A549 (cell line): ENCODE data around the gene LRP6.

Experiments used
- CBX8 ChIP-seq: fragments of 200-600 bp; sonication (generic); IDR thresholded peaks from 2 replicates; pipeline ENCODE4 v1.6.1; 2016
- CEBPB ChIP-seq, 2 experiments: fragments of >200 bp in 1 of 2; sonication (Bioruptor Twin) in 1 of 2; formaldehyde crosslinking in 1 of 2; IDR thresholded peaks; 2 replicates each; pipeline ENCODE4 v1.6.1; 2012 to 2016
- CHD4 ChIP-seq: fragments of 200-600 bp; sonication (generic); IDR thresholded peaks from 2 replicates; pipeline ENCODE4 v1.6.1; 2016; ENCODE audit warnings: antibody characterized with exemption, mild to moderate bottlenecking, borderline replicate concordance
- ESRRA ChIP-seq: fragments of 150-350 bp; IDR thresholded peaks from 2 replicates; pipeline ENCODE4 v1.6.1; 2014; ENCODE audit warnings: mild to moderate bottlenecking, low read length, borderline replicate concordance
- JUNB ChIP-seq: fragments of >200 bp; sonication (Bioruptor Twin); formaldehyde crosslinking; IDR thresholded peaks from 2 replicates; pipeline ENCODE4 v1.6.1; 2016
- NR3C1 ChIP-seq: fragments of >200 bp; sonication (Bioruptor Twin); formaldehyde crosslinking; IDR thresholded peaks from 3 replicates; pipeline ENCODE4 v1.6.1; 2017
- POLR2A ChIP-seq: IDR thresholded peaks from 2 replicates; pipeline ENCODE4 v1.6.1; 2012; ENCODE audit warnings: mild to moderate bottlenecking, low read length
- RAD21 ChIP-seq, 2 experiments: fragments of >200 bp in 1 of 2; sonication (Bioruptor Twin) in 1 of 2; formaldehyde crosslinking in 1 of 2; IDR thresholded peaks in 1 of 2; conservative IDR thresholded peaks in 1 of 2; 2 replicates in 1 of 2; 3 replicates in 1 of 2; pipeline ENCODE4 v1.6.1; 2012 to 2018; ENCODE audit warnings: inconsistent platforms in 1 of 2
- RCOR1 ChIP-seq: fragments of 150-350 bp; IDR thresholded peaks from 2 replicates; pipeline ENCODE4 v1.6.1; 2014; ENCODE audit warnings: antibody characterized with exemption, low read length, low read depth
- TF ChIP-seq, protein P1 (sequence below): fragments of >200 bp; sonication (Bioruptor Twin); formaldehyde crosslinking; IDR thresholded peaks from 3 replicates; pipeline ENCODE4 v1.5.1; 2016
- TF ChIP-seq, protein P2 (sequence below): fragments of 150-350 bp; IDR thresholded peaks from 2 replicates; pipeline ENCODE4 v1.6.1; 2014; ENCODE audit warnings: low read depth, mild to moderate bottlenecking, low read length
- TF ChIP-seq, protein P3 (sequence below): IDR thresholded peaks from 2 replicates; pipeline ENCODE4 v1.6.1; 2012; ENCODE audit warnings: low read depth, borderline replicate concordance
- TF ChIP-seq, protein P4 (sequence below): IDR thresholded peaks from 2 replicates; pipeline ENCODE4 v1.6.1; 2012

DNA sequence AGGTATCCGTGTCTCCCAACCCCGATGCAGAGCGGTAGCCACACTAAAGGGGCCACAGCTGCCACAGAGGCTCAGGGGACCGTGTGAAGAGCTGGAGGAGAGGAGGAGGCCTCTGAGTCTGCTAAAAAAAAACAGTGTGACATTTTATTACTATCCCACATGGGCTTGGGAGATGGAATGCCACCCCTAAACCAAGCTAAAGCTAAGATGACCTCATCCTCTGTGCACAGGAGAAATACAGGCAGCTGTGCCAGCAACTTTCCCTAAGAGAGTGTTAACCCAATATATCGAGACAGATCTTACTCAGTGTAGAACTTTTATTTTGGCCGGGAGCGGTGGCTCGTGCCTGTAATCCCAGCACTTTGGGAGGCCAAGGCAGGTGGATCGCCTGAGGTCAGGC, 178.1 kb downstream of the LRP6 start:
- TF ChIP-seq CEBPB (IDR thresholded peaks at IDR 0.05): no peak
- TF ChIP-seq CBX8: no peak
- TF ChIP-seq, protein P1, sequence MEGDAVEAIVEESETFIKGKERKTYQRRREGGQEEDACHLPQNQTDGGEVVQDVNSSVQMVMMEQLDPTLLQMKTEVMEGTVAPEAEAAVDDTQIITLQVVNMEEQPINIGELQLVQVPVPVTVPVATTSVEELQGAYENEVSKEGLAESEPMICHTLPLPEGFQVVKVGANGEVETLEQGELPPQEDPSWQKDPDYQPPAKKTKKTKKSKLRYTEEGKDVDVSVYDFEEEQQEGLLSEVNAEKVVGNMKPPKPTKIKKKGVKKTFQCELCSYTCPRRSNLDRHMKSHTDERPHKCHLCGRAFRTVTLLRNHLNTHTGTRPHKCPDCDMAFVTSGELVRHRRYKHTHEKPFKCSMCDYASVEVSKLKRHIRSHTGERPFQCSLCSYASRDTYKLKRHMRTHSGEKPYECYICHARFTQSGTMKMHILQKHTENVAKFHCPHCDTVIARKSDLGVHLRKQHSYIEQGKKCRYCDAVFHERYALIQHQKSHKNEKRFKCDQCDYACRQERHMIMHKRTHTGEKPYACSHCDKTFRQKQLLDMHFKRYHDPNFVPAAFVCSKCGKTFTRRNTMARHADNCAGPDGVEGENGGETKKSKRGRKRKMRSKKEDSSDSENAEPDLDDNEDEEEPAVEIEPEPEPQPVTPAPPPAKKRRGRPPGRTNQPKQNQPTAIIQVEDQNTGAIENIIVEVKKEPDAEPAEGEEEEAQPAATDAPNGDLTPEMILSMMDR: no peak
- TF ChIP-seq, protein P2, sequence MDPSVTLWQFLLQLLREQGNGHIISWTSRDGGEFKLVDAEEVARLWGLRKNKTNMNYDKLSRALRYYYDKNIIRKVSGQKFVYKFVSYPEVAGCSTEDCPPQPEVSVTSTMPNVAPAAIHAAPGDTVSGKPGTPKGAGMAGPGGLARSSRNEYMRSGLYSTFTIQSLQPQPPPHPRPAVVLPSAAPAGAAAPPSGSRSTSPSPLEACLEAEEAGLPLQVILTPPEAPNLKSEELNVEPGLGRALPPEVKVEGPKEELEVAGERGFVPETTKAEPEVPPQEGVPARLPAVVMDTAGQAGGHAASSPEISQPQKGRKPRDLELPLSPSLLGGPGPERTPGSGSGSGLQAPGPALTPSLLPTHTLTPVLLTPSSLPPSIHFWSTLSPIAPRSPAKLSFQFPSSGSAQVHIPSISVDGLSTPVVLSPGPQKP: no peak
- no peak for TF ChIP-seq RAD21 (conservative IDR thresholded peaks at IDR 0.05 in 1 of 2, IDR thresholded peaks at IDR 0.05 in 1 of 2)
- no peak for TF ChIP-seq CHD4
- TF ChIP-seq ESRRA: no peak
- TF ChIP-seq, protein P3, sequence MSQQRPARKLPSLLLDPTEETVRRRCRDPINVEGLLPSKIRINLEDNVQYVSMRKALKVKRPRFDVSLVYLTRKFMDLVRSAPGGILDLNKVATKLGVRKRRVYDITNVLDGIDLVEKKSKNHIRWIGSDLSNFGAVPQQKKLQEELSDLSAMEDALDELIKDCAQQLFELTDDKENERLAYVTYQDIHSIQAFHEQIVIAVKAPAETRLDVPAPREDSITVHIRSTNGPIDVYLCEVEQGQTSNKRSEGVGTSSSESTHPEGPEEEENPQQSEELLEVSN: no peak
- no peak for TF ChIP-seq JUNB
- TF ChIP-seq RCOR1: no peak
- no peak for TF ChIP-seq POLR2A
- TF ChIP-seq NR3C1: no peak
- TF ChIP-seq, protein P4, sequence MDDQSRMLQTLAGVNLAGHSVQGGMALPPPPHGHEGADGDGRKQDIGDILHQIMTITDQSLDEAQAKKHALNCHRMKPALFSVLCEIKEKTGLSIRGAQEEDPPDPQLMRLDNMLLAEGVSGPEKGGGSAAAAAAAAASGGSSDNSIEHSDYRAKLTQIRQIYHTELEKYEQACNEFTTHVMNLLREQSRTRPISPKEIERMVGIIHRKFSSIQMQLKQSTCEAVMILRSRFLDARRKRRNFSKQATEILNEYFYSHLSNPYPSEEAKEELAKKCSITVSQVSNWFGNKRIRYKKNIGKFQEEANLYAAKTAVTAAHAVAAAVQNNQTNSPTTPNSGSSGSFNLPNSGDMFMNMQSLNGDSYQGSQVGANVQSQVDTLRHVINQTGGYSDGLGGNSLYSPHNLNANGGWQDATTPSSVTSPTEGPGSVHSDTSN: no peak
